ENCODE results near the gene CLRN1.
"Not testable (repeated sequence)": the region's sequence is repeated elsewhere in the genome, so short reads cannot be mapped to it uniquely, and the experiment has no call there.

CLRN1 gene, protein sequence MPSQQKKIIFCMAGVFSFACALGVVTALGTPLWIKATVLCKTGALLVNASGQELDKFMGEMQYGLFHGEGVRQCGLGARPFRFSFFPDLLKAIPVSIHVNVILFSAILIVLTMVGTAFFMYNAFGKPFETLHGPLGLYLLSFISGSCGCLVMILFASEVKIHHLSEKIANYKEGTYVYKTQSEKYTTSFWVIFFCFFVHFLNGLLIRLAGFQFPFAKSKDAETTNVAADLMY

DNA sequence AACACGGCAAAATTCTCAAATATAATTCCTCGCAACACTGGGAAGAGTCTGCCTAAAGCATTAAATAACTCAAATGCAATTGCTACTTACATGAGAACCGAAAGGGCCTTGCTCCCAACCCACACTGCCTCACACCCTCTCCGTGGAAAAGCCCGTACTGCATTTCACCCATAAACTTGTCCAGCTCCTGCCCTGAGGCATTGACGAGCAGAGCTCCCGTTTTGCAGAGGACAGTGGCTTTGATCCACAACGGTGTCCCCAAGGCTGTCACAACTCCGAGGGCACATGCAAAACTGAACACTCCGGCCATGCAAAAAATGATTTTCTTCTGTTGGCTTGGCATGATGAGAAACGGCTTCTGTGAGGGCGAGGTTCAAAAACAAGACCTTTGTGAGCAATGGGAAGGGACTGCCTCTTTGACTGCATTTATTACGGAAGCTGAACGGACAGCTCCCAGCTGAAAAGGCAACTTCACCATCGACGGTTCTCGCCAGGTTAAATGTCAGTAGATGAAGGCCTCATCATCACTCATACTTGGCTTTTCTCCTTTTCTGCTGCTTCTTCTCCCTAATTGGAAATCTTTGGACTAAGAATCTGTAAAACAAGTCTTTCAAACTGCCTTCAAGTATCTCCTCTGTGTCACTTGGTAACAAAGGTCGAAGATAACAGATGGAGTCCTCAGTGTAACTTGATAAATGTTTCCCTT, at the start of gene CLRN1:
TSS of gene CLRN1 (minus strand) at position 362 of the 706 bp plus-strand sequence. CDS start at position 343, 19 bp downstream.
- no peak for DNase-seq

DNA sequence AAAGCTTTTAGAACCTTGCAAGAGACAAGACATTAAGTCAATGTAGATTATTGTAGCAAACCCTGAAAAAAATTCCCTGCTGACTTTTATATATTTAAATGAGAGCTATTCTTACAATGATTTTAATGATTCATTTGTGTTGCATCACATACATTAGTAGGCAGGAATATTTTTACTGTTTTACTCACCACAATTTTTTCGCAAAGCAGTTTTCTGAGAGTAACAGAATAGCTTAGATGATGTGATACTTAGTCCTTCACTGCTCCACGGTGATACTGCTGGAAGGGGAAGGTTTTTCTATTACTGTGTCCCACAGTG, 43.9 kb upstream of the CLRN1 start:
- no peak for DNase-seq

DNA sequence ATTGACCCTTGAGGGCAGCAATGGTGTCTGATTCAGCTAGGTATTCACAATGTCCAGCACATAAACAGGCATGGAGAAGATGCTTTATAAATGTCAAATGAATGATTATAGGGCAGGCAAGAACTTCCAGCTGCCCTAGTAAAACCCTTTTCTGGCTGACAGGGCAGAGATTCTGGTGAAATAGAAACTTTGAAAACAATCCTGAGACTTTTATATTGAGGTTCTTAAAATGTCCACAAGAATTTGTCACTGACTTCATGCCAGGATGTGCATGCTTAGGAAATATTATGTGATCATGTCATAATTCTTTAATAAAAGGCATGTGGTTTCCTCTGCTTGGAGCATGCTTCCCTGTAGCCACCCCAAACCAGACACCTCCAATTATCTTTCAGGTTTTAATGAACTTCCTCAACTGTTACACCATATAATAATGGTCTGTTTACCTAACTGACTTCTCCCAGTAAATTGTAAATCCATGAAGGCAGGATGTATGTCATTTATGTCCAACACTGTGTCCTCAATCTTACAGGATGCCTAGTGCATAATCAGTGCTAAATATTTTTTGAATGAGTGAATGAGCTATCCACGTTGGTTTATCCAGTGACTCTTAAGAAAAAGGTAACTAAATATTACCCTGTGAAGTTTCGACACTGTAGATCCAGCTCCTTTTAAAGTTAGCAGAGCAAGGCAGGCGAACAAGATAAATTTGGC, 43.4 kb upstream of the CLRN1 start:
- no peak for DNase-seq

DNA sequence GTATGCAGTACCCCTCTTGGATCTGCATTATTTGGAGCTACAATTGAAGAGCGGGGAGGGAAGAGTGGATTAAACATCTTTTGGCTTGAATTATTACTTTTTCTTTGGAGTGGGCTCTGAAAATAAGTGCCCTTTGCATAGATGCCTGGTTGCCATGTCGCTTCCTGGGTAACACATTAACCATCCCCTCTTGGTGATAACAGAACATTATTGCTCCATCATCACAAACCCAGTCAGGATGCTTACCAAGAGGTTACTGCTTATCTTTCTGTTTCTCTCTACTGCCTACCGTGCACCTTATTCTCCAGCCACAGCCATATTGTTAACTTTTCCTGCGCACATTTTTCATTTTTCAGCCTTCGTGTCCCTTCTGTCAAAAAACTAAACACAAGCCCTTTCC, 42.7 kb upstream of the CLRN1 start:
- DNase-seq, result no peak

DNA sequence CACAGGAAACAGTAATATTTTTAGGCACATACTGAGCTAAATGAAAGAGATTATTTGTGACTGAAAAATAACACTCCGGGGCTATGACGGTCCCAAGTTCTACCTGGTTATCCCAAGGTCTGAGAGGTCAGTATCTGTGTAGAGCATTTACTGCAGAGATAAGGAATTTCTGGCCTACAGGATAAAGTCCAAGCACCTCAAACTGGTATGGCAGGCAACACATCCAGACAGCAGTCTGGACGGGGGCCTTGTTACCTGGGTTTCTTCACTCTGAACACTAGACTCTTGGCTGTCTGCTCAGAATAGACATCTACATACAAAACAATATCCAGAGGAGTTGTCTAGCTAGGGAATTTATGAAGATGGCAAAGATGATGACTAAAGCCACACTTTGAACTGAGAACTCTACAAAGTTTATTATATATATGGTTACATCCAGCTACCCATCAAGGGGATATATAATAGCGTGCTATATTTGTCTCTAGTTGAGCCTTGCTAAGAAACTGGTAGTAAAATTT, 42.0 kb upstream of the CLRN1 start:
- no peak for DNase-seq

DNA sequence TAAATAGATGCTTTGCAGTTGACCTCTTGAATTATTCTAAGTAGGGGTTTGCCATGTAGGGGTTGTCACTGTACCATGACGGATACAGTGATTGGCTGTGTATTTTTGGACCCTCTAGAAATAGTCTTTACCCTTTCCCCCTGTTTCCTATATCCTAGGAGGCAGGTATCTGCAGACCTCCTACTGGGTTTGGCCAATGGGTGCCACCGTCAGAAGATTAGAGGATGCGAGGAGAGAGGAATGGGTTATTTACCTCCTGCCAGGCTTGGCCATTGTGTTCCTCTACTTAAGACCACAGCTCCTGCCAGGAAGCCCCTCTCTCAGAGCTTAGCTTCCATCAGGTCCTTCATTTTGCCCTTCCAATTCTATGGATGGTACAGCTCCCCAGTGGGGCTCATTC, 40.2 kb upstream of the CLRN1 start:
- DNase-seq, result no peak

DNA sequence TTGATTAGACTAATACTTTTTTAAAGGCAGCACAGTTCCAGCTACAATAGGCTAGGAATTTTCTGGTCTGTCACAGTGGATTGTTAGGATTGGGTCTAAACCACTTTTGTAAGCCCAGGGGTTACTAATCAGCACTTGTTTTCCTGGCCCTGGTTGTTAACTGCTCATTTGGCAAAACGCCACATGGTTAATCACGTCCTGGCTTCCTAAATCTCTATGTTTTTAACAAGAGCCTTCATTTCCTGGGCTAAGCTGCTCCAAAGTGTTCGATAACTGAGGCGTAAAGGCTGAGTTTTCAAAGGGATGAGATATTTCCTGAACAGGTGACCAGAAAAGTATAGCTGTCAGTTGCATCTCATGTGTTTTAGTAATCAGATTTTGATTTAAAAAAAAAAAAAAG, 38.9 kb upstream of the CLRN1 start:
- DNase-seq, result no peak

DNA sequence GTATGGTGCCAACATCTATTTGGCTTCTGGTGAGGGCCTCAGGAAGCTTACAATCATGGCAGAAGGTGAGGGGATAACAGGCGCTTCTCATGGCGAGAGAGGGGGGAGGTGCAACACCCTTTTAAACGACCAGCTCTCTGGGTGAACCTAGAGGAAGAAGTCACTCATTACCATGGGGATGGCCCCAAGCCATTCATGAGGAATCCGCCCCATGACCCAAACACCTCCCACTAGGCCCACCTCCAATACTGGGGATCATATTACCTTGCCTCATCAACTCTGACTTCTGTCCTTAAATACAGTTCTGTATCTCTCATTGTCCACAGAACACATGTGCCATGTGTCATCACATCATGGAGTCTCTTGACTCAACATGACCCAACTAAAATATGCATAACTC, 37.5 kb upstream of the CLRN1 start:
- no peak for DNase-seq

DNA sequence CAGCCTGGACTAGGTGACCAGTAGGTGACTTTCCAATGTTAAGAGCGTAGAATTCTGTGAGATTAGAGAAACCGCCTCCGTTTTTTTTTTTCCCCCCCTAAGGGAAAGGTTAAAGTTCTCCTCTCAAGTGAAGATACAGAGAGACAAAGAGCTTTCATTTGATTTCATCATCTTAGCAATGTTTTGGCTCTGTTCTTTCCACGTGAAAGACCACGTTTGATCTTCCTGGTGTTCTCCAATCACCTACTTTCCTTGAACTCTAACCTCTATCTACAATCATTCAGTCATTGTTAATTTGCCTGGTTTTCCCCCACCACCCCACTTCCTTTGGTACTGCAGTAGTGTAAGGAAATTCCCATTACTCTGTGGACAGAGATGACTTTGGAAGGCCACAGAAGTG, 36.9 kb upstream of the CLRN1 start:
- no peak for DNase-seq

DNA sequence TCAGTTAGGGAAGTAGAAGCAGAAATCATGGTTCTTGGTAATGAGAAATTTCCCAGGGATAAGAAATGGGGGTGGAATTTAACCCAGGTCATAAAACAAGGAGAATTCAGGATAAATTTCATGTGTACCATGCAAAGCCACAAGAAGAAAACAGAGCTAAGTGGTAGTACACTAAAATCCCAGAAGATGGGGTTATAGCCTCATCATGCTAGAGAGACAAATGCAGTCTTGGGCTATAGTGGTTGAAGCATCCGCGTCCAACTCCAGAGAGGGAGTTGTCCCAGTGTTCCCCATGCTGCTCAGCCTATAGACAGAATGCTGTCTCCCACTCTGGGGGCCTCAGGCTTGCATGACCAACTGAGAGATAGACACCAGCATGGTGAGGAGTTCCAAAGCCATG, 36.2 kb upstream of the CLRN1 start:
- DNase-seq, result peak; percentile 30

DNA sequence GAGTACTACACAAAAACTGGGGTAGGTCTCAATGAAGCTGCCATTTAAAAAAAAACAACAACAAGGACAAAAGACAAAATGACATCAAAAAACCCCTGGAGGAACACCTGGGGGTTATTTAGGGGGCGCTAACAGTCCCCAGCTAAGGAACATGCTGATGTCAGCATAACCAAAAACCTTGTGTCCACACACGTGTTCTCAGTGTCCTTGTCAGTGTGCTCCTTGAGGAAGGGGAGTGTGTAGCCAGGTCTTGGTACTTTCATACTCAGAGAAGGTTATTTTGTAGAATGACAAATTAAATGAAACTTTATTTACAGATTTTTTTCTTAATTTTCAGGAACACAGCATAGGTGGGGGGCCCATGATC, 31.2 kb upstream of the CLRN1 start:
- no peak for DNase-seq

DNA sequence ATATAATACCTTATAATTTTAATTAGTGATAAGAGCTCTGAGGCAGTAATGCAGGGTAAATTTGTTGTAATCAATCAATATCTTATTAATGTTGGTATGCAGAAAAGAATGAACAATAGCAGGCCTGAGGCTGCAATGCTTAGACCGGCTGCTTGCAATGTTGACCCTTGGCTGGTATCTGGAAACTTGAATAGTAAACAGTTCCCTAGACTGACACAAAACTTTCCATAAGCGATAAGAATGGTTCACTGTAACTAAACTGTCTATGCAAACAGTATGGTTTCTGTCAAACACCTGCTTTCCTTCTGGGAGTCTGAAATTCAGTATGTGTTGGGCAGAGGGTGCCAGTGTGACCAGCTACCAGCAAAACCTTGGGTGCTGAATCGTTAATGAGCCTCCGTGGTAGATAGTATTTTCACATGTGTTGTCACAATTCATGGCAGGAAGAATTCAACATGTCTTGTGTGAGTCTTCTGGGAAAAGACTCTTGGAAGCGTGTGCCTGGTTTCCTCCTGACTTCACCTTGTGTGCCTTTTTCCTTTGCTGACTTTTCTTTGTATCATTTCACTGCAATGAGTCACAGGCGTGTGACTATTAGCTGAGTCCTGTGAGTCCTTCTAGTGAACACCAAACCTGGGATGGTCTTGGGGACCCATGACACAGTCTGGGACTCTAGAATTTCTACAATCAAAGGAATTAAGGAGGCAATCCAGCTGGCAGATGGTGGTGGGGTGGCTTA, 30.7 kb upstream of the CLRN1 start:
- DNase-seq, result no peak

DNA sequence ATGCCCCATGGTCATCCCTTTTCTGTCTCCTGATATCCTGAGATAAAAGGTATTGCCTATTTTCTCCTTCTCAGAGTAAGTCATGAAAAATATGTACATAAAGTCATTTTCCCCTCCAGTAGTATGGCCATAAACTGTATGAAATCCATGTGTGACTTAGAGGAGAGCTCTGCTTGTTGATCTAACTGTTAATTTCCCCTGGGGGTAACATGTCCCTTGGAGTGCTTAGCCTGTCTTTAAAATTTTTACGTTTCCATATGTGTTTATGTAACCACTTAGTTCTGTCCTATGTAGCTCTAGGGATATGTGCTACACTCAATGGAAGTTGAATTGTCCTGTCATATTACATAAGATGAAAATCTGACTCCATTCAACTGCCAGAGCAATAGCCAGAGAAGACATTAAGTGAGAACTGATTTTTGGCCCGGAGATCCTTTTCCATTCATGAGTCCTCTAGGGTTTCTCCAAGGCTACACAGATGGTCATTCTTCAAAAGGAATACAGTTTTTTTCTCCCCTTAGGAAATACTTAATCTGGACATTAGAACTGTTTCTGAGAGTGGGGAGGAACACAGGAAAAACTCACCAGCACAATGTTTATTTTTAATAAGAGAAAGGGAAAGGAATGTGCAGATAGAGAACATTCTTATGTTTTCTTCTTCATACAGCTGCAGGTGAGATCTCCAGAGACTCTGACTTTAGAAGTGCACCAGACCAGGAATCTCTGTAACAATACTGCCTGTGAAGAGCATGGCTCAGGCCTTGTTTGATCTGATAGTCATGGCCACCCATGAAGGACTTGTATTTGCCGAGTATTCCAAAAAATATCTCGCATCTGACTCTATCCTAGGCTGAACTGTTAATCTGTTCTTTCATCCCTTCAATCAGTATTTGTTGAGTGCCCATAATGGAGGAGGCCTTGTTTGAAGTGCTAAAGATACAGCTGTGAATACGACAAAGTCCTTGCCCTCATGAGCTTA, 29.8 kb upstream of the CLRN1 start:
- no peak for DNase-seq

DNA sequence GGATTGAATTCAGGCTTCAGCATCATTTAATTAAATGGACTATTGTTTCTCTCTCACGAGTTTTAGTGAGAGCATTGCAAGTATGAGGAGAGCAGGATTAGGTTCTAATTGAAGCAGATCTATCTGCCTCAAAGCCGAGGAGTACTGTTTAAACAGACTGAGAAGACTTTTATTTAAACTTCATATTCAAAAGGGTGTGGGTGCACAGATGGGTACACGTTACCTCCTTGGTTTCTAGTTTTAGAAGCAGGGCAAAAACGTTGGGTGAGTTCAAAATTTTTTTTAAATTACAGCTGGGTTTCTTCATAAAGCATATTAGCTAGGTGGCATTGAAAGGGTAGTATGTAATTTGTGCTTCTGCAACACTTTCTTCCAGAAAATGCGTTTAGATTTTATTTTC, 26.5 kb upstream of the CLRN1 start:
- DNase-seq, result no peak

DNA sequence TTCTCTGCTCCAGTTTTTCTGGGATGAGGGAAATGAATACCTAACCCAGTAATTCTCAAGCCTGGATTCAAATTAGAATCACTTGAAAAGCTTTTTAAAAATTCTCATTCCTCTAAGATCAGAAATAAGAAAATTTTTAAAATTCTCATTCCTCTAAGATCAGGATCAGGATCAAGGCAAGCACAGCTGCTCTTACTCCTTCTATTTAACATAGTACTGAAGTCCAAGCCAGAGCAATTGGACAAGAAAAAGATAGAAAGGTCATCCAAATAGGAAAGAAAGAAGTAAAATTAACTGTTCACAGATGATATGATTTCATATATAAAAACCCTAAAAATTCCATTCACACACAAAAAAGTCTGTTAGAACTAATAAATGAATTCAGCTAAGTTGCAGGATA, 24.2 kb upstream of the CLRN1 start:
- no peak for DNase-seq

DNA sequence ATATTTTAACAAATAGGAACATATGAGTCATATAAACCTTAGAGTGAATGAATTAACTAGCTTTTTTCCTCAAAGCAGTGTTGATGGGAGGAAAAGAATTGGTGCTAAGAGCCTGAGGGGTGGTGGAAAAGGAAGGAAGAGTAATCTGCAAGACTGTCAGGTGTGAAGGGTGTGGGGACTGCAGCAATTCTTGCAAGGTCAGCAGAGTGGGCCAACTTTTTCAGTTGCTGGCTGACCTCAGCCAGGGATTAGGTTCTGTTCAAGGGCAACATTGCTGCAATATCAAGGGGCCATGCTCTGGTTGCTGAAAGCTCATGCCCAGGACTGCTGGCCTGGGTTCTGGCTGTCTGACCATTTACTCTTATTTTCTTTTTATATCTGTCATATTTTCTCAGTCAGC, 23.0 kb upstream of the CLRN1 start:
- DNase-seq, result no peak

DNA sequence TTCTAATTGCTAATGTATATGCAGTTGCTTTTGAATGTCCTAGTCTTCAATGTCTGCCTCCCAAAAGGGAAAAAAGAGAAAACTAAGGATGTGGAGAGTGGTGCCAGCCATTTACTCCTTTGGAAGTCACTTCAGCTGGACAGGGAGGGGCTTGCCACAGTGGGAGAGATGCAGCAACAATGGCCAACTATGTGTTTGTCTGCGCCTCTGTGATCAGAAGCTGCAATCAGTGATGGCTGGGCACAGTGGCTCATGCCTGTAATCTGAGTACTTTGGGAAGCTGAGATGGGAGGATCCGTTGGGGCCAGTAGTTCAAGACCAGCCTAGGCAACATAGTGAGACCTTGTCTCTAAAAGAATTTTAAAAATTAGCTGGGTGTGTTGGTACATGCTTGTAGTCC, 16.7 kb upstream of the CLRN1 start:
- DNase-seq, result no peak

DNA sequence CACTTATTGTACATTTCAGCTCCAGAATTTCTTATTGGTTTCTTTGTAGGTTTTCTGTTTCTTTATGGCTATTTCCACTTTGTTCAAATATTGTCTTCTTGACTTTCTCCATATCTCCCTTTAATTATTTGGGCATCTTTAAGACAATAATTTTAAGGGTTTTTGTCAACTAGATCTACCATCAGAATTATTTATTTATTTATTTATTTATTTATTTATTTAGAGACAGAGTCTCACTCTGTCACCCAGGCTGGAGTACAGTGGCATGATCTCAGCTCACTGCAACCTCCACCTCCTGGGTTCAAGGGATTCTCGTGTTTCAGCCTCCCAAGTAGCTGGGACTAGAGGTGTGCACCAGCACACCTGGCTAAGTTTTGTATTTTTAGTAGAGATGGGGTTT, 15.9 kb upstream of the CLRN1 start:
- DNase-seq, result not testable (repeated sequence)

DNA sequence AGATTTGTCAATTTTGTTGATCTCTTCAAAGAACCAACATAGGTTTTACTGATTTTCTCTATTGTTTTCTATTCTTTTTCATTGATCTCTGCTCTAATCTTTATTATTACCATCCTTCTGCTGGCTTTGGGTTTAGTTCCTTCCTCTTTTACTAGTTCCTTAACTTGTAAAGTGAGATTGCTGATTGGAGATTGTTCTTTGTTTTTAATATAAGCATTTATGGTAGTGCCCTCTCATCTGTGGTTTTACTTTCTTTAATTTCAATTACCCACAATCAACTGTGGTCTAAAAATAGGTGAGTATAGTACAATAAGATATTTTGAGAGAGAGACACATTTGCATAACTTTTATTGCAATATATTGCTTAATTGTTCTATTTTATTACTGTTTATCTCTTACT, 13.2 kb upstream of the CLRN1 start:
- DNase-seq, result no peak

DNA sequence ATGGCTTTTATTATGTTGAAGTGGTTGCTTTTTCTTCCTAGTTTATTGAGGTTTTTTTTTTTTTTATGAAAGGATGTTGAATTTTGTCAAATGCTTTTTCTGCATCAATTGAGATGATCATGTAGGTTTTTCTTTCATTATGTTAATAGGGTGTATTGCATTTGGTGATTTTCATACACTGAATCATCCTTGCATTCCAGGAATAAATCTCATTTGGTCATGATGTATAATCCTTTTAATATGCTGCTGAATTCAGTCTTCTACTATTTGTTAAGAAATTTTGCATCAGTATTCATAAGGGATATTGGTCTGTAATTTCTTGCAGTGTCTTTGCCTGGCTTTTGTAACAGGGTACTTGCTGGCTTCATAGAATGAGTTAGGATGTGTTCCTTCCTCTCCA, 11.5 kb upstream of the CLRN1 start:
- DNase-seq, result no peak

DNA sequence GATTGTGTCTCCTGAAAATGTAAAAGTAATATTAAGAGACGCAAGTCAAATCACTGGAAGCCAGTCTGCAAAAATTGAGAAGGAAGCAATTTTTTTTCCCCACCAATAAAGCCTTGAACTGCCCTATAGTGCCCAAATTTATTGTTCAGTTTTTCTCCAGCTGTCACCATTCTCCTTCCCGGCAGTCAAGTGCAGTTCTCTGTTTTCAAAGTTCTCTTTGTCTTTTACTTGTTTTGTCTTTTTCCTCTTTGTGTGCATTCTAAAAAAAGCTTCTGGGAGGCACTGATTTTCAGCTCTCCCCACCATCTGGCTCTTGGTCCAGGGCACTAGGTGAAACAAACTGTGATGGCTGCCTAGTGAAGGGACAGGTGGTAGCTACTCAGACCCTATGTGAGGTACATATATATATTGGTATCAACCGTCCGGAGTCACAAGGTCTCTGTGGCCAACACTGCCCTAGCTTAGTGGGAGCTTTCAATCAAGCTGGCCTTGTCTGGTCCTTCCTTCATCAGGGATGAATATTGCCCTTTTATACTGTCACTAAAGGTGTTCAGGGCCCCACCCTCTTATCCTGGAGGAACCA, 6.1 kb upstream of the CLRN1 start:
- no peak for DNase-seq

DNA sequence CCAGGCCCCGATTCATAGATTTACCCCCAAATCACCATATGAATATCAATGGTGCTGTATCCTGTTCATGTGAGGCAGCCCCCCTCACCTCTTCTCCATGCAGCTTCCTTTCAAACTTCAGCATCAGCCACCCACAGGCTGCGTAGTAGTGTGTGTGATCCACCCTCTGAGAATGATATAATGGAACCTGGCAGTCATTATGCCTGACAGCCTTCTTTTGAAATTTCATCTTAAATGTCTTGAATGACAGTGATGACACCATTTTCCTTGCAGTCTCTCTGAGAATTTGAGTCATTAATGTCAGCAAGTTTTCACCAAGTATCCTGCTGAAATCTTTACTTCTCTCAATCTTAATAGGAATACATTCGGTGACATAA, 3.5 kb upstream of the CLRN1 start:
- DNase-seq, result no peak

Measured in femur (tissue), 1 donor.